ENCODE data around the gene TUBB4A. TPM values are rescaled to one million over a fixed set of nuclear protein-coding genes. Genes with fewer than 3 reads are reported as not detected.

Gene TUBB4A
- total RNA-seq, 6 experiments from 2014 or later, result not detected

GRCh38 chr19:6479836-6480398 lies 22.2 kb downstream of the TUBB4A start:
- Mint-ChIP-seq H3K27ac (no peak overlapping the region), H3K4me3 (no peak overlapping the region), H3K9me3 (no peaks in the 10 kb centered on the region), H3K27me3 (ENCODE audit: insufficient read depth) (peaks cover 21% of the 10 kb centered on the region), H3K36me3 (ENCODE audit: low read depth) (no peaks in the 10 kb centered on the region), H3K4me1 (ENCODE audit: low read depth) (no peaks in the 10 kb centered on the region)
- no peak for TF ChIP-seq CTCF (IDR thresholded peaks at IDR 0.05)
- no peak for DNase-seq

GRCh38 chr19:6478815-6479214 lies 23.3 kb downstream of the TUBB4A start:
- no peak overlapping the region for H3K27ac Mint-ChIP-seq
- H3K27me3 Mint-ChIP-seq (ENCODE audit: insufficient read depth), result peaks cover 18% of the 10 kb centered on the region
- H3K4me3 Mint-ChIP-seq, result no peak overlapping the region
- no peak for DNase-seq
- no peaks in the 10 kb centered on the region for H3K36me3 Mint-ChIP-seq (ENCODE audit: low read depth)
- no peaks in the 10 kb centered on the region for H3K9me3 Mint-ChIP-seq
- no peaks in the 10 kb centered on the region for H3K4me1 Mint-ChIP-seq (ENCODE audit: low read depth)
- no peak for TF ChIP-seq CTCF (IDR thresholded peaks at IDR 0.05)

- Mint-ChIP-seq H3K4me3 (no peak overlapping the region), H3K27me3 (ENCODE audit: insufficient read depth) (peaks cover 8% of the 10 kb centered on the region; the same call in 1 of the 2 replicates), H3K4me1 (ENCODE audit: low read depth) (no peaks in the 10 kb centered on the region), H3K9me3 (no peaks in the 10 kb centered on the region), H3K36me3 (ENCODE audit: low read depth) (no peaks in the 10 kb centered on the region), H3K27ac (no peak overlapping the region)
- TF ChIP-seq CTCF (IDR thresholded peaks at IDR 0.05), result no peak
- DNase-seq, result no peak
Measured at GRCh38 chr19:6476896-6477431, 25.1 kb downstream of the TUBB4A start.

GRCh38 chr19:6476155-6476895 lies 25.8 kb downstream of the TUBB4A start:
- H3K27ac Mint-ChIP-seq, result no peak overlapping the region
- H3K4me3 Mint-ChIP-seq, result no peak overlapping the region
- H3K36me3 Mint-ChIP-seq (ENCODE audit: low read depth), result no peaks in the 10 kb centered on the region
- H3K27me3 Mint-ChIP-seq (ENCODE audit: insufficient read depth), result peaks cover 9% of the 10 kb centered on the region; the same call in 1 of the 2 replicates
- no peaks in the 10 kb centered on the region for H3K9me3 Mint-ChIP-seq
- H3K4me1 Mint-ChIP-seq (ENCODE audit: low read depth), result no peaks in the 10 kb centered on the region
- no peak for TF ChIP-seq CTCF (IDR thresholded peaks at IDR 0.05)
- peak; percentile 4 for DNase-seq

GRCh38 chr19:6475321-6476108 lies 26.6 kb downstream of the TUBB4A start:
- no peaks in the 10 kb centered on the region for H3K4me1 Mint-ChIP-seq (ENCODE audit: low read depth)
- no peak overlapping the region for H3K27ac Mint-ChIP-seq
- no peak for DNase-seq
- no peaks in the 10 kb centered on the region for H3K9me3 Mint-ChIP-seq
- H3K4me3 Mint-ChIP-seq, result no peak overlapping the region
- no peaks in the 10 kb centered on the region for H3K36me3 Mint-ChIP-seq (ENCODE audit: low read depth)
- peaks cover 10% of the 10 kb centered on the region for H3K27me3 Mint-ChIP-seq (ENCODE audit: insufficient read depth)
- TF ChIP-seq CTCF (IDR thresholded peaks at IDR 0.05), result no peak
